Keratinocyte (primary cell): ENCODE data around the gene INPP5A. TPM values are rescaled to one million over a fixed set of nuclear protein-coding genes. Genes with fewer than 3 reads are reported as not detected.

Experiments
- DNase-seq: peaks from one replicate; pipeline ENCODE4 v3.0.0-alpha.2; 2011; ENCODE audit warnings: low read depth, missing footprints, low spot score
- FAIRE-seq: peaks from 2 replicates; lab custom pipeline; 2011; peaks lifted over from hg19 to GRCh38; lab: Jason Lieb, UNC
- H2AFZ ChIP-seq: 2 replicates; pipeline ENCODE4 v1.6.0; 2012; ENCODE audit warnings: low read length, control low read depth, inconsistent platforms; ENCODE audit not compliant: control insufficient read depth
- H3K27ac ChIP-seq: 2 replicates; pipeline ENCODE4 v1.5.1; 2011; ENCODE audit warnings: low read length; ENCODE audit not compliant: control insufficient read depth, insufficient read depth
- H3K27me3 ChIP-seq: 3 replicates; pipeline ENCODE4 v1.6.0; 2011; ENCODE audit warnings: low read length; ENCODE audit not compliant: control insufficient read depth, insufficient read depth; ENCODE audit errors: extremely low read depth
- H3K36me3 ChIP-seq, 2 experiments: 2 replicates in 1 of 2; 3 replicates in 1 of 2; pipeline ENCODE4 v1.5.1; 2011; ENCODE audit warnings: low read length in 2 of 2, mild to moderate bottlenecking in 1 of 2; ENCODE audit not compliant: control insufficient read depth in 2 of 2, insufficient read depth in 2 of 2; ENCODE audit errors: extremely low read depth in 1 of 2
- H3K4me1 ChIP-seq: 3 replicates; pipeline ENCODE4 v1.5.1; 2011; ENCODE audit warnings: low read length; ENCODE audit not compliant: control insufficient read depth, insufficient read depth; ENCODE audit errors: extremely low read depth
- H3K4me2 ChIP-seq: 3 replicates; pipeline ENCODE4 v1.6.0; 2011; ENCODE audit warnings: low read depth, low read length; ENCODE audit not compliant: control insufficient read depth, insufficient read depth; ENCODE audit errors: extremely low read depth
- H3K4me3 ChIP-seq, 3 experiments: fragments of 200-600 bp in 1 of 3; sonication (generic) in 1 of 3; 2 replicates in 2 of 3; 3 replicates in 1 of 3; pipeline ENCODE4 v1.5.1; 2011 to 2016; ENCODE audit warnings: low read length in 3 of 3, mild to moderate bottlenecking in 3 of 3, control low read depth in 2 of 3, inconsistent platforms in 1 of 3, low read depth in 1 of 3, mixed read lengths in 1 of 3, mixed run types in 1 of 3, moderate library complexity in 1 of 3; ENCODE audit not compliant: control insufficient read depth in 2 of 3, insufficient read depth in 2 of 3; ENCODE audit errors: extremely low read depth in 1 of 3
- H3K79me2 ChIP-seq: 2 replicates; pipeline ENCODE4 v1.6.0; 2012; ENCODE audit warnings: low read length; ENCODE audit not compliant: control insufficient read depth, insufficient read depth
- H3K9ac ChIP-seq: 3 replicates; pipeline ENCODE4 v1.6.0; 2011; ENCODE audit warnings: low read length; ENCODE audit not compliant: control insufficient read depth, insufficient read depth; ENCODE audit errors: extremely low read depth
- H3K9me1 ChIP-seq: 3 replicates; pipeline ENCODE4 v1.6.0; 2011; ENCODE audit warnings: low read length; ENCODE audit not compliant: control insufficient read depth, insufficient read depth; ENCODE audit errors: extremely low read depth
- H3K9me3 ChIP-seq: 2 replicates; pipeline ENCODE4 v1.5.1; 2012; ENCODE audit warnings: low read depth, low read length; ENCODE audit not compliant: control insufficient read depth
- H4K20me1 ChIP-seq: 3 replicates; pipeline ENCODE4 v1.6.0; 2011; ENCODE audit warnings: low read length; ENCODE audit not compliant: control insufficient read depth, insufficient read depth; ENCODE audit errors: extremely low read depth
- CTCF ChIP-seq, 3 experiments: IDR thresholded peaks in 1 of 3; conservative IDR thresholded peaks in 1 of 3; optimal IDR thresholded peaks in 1 of 3; 2 replicates in 2 of 3; 3 replicates in 1 of 3; pipeline versions ENCODE3 to v1.5.1; 2011; ENCODE audit warnings: low read length in 3 of 3, mild to moderate bottlenecking in 3 of 3, moderate library complexity in 2 of 3, control low read depth in 1 of 3, inconsistent platforms in 1 of 3; ENCODE audit not compliant: insufficient read depth in 2 of 3; ENCODE audit errors: extremely low read depth in 1 of 3
- EZH2 ChIP-seq: IDR thresholded peaks from one replicate; pipeline ENCODE4 v1.6.1; 2012; ENCODE audit warnings: inconsistent platforms, mild to moderate bottlenecking, low read length, moderate library complexity
- dilution Hi-C: fragments of 300-500 bp; cut with MboI; formaldehyde crosslinking; loops from one replicate; pipeline ENCODE4 v1.7.0; 2020; ENCODE audit warnings: low sequenced_read_pairs; ENCODE audit not compliant: extremely low pct_ligation_motif_present
- polyA plus RNA-seq, 5 experiments: library from polyadenylated mRNA; depleted of rRNA in 3 of 5; stranded (reverse) in 3 of 5; stranded (forward) in 1 of 5; unstranded in 1 of 5; fragments of >200 nt; gene quantifications; 1 replicate in 1 of 5; 2 replicates in 3 of 5; 3 replicates in 1 of 5; pipeline versions ENCODE4 v1.2.1 to v1.2.3, GENCODE V29; 2011 to 2012; ENCODE audit warnings: missing spikeins in 2 of 5, low read depth in 1 of 5, low replicate concordance in 1 of 5

INPP5A gene
- polyA plus RNA-seq, 1 donor (not counting 4 experiments of a cell fraction or from before 2014, with no cell fraction given), result 11.2 TPM

- FAIRE-seq (no peak), DNase-seq (no peak)
- Histone ChIP-seq H3K9ac (no peak overlapping the region), H4K20me1 (no peaks in the 10 kb centered on the region), H3K27ac (no peak overlapping the region), H3K79me2 (no peaks in the 10 kb centered on the region), H3K9me3 (no peaks in the 10 kb centered on the region), H3K4me1 (no peaks in the 10 kb centered on the region), H3K27me3 (no peaks in the 10 kb centered on the region), H3K4me3 (no peak overlapping the region), H2AFZ (no peak overlapping the region), H3K9me1 (no peaks in the 10 kb centered on the region), H3K4me2 (no peak overlapping the region), H3K36me3 (no peaks in the 10 kb centered on the region)
- dilution Hi-C loops, result no loop called here
- no peak for TF ChIP-seq EZH2
- TF ChIP-seq CTCF (optimal IDR thresholded peaks at IDR 0.05 in 1 of 3, IDR thresholded peaks at IDR 0.05 in 1 of 3, conservative IDR thresholded peaks at IDR 0.05 in 1 of 3; ENCODE audit: extremely low read depth in 1 of 3, insufficient read depth in 2 of 3, low read length in 3 of 3), result no peak
Measured at GRCh38 chr10:132677473-132678227, 140.1 kb downstream of the INPP5A start.

- no peaks in the 10 kb centered on the region for H3K79me2 ChIP-seq
- no peak overlapping the region for H3K4me3 ChIP-seq
- H4K20me1 ChIP-seq, result no peaks in the 10 kb centered on the region
- no peak for TF ChIP-seq EZH2
- TF ChIP-seq CTCF (optimal IDR thresholded peaks at IDR 0.05 in 1 of 3, IDR thresholded peaks at IDR 0.05 in 1 of 3, conservative IDR thresholded peaks at IDR 0.05 in 1 of 3; ENCODE audit: extremely low read depth in 1 of 3, insufficient read depth in 2 of 3, low read length in 3 of 3), result no peak
- no peaks in the 10 kb centered on the region for H3K36me3 ChIP-seq
- no peak overlapping the region for H2AFZ ChIP-seq
- no peak overlapping the region for H3K4me2 ChIP-seq
- no peaks in the 10 kb centered on the region for H3K4me1 ChIP-seq
- no peak overlapping the region for H3K9ac ChIP-seq
- dilution Hi-C loops, result no loop called here
- DNase-seq (no peak), FAIRE-seq (no peak)
- H3K9me1 ChIP-seq, result no peaks in the 10 kb centered on the region
- no peak overlapping the region for H3K27ac ChIP-seq
- no peaks in the 10 kb centered on the region for H3K27me3 ChIP-seq
- no peaks in the 10 kb centered on the region for H3K9me3 ChIP-seq
Measured at GRCh38 chr10:132678436-132679216, 141.0 kb downstream of the INPP5A start.
